ENCODE measurements around the gene NFE2L3.

DNA sequence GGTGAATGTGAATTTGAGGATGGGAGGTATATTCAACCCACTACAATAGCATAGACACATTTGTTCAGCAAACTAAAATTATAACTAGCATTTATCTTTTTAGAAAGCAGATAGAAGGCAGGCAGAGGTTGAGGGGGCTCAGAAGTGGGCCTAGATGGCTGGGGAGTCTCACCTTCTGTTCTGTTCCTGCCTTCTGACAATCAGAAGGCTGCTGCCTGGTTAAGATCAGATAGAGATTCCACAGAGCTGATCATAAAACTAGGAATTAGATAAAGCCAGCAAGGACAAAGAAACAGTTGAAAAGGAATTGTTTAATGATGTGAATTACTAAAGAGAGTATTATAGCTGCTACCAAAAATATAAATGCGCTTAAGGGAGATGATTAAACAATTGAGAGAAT is 11.6 kb upstream of the NFE2L3 start:
- TF ChIP-seq SMC3 (IDR thresholded peaks at IDR 0.05; ENCODE audit: low read depth, low read length) (no peak), CTCF (conservative IDR thresholded peaks at IDR 0.05; ENCODE audit: low read depth, low read length) (no peak), POLR2A (IDR thresholded peaks at IDR 0.05; ENCODE audit: low read depth, low read length) (no peak), RAD21 (IDR thresholded peaks at IDR 0.05; ENCODE audit: low read length) (no peak), CEBPB (IDR thresholded peaks at IDR 0.05; ENCODE audit: low read depth, low read length) (no peak), BHLHE40 (IDR thresholded peaks at IDR 0.05; ENCODE audit: low read depth, low read length) (no peak), CHD1 (IDR thresholded peaks at IDR 0.05; ENCODE audit: low read depth, low read length) (no peak), RCOR1 (IDR thresholded peaks at IDR 0.05; ENCODE audit: insufficient replicate concordance, low read length) (no peak), MAFK (IDR thresholded peaks at IDR 0.05; ENCODE audit: low read depth, low read length) (no peak), FOS (IDR thresholded peaks at IDR 0.05; ENCODE audit: low read depth, low read length) (no peak)
- TF ChIP-seq, protein P1, sequence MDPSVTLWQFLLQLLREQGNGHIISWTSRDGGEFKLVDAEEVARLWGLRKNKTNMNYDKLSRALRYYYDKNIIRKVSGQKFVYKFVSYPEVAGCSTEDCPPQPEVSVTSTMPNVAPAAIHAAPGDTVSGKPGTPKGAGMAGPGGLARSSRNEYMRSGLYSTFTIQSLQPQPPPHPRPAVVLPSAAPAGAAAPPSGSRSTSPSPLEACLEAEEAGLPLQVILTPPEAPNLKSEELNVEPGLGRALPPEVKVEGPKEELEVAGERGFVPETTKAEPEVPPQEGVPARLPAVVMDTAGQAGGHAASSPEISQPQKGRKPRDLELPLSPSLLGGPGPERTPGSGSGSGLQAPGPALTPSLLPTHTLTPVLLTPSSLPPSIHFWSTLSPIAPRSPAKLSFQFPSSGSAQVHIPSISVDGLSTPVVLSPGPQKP (IDR thresholded peaks at IDR 0.05; ENCODE audit: borderline replicate concordance, low read depth, low read length) = no peak
- TF ChIP-seq, protein P2, sequence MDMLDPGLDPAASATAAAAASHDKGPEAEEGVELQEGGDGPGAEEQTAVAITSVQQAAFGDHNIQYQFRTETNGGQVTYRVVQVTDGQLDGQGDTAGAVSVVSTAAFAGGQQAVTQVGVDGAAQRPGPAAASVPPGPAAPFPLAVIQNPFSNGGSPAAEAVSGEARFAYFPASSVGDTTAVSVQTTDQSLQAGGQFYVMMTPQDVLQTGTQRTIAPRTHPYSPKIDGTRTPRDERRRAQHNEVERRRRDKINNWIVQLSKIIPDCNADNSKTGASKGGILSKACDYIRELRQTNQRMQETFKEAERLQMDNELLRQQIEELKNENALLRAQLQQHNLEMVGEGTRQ (IDR thresholded peaks at IDR 0.05; ENCODE audit: low read depth, low read length) = no peak
